ENCODE results near the gene RPL7A.
A peak's percentile ranks its signal among the peaks of the same experiment; 100 is the strongest.
"Not testable (repeated sequence)": the region's sequence is repeated elsewhere in the genome, so short reads cannot be mapped to it uniquely, and the experiment has no call there.

Gene RPL7A

DNA sequence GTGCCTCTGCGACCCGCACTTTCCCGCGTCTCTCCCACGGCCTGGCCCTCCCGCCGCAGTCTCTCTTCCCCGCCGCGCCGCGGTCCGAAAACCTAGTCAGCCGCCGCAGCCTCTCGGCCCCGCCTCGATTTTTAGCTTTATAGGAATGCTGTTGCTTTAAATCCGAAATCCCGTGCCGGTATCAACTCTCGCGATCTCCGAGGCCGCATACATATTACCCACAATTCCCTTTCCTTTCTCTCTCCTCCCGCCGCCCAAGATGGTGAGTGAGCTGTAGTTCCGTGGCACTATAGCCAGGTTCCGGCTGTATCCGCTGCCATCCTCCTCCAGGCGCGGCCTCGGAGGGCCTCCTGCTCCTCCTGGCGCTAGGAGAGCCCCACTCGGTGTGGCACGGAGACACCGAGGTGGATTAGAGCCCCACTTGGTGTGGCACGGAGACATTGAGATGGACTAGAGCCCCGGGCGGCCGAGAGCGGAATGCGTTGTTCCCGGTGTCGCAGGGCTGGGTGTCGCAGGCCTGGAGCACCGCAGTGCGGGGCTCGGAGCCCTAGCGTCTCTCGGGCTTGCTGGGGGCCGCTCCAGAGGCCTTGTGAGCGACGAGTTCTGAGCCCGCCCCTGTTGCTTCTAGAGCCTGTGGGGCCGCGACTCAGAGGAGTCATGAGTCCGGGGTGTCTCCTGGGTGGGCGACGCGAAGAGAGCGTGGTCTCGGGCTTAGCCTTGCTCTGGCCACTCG, at the start of gene RPL7A, which contains the start of gene MED22:
Gene RPL7A, plus strand, starts transcription at position 234 of the 733 bp plus-strand sequence. Its CDS starts 26 bp downstream, at position 260.
Gene MED22, minus strand, starts transcription at position 147 of the 733 bp plus-strand sequence. CDS start 1,469 bp downstream, outside the sequence.
- peak; percentile 95 for FAIRE-seq

DNA sequence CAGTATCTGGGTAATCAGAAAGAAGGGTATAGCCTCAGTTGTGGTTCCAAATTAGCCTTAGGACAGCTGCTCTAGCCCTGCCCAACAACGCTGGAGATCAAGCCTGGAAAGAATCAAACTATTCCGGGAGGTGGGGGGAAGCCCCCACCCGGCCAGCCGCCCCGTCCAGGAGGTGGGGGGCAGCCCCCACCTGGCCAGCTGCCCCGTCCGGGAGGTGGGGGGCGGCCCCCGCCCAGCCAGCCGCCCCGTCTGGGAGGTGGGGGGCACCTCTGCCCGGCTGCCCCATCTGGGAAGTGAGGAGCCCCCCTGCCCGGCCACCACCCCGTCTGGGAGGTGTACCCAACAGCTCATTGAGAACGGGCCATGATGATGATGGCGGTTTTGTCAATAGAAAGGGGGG, 48.0 kb upstream of the RPL7A start:
- DNase-seq (ENCODE audit: insufficient read length, low spot score); FAIRE-seq: not testable (repeated sequence)

More for the DNA sequence above, at the start of gene RPL7A, which contains the start of gene MED22:
- DNase-seq (ENCODE audit: insufficient read length, low spot score): peak; percentile 88

DNA sequence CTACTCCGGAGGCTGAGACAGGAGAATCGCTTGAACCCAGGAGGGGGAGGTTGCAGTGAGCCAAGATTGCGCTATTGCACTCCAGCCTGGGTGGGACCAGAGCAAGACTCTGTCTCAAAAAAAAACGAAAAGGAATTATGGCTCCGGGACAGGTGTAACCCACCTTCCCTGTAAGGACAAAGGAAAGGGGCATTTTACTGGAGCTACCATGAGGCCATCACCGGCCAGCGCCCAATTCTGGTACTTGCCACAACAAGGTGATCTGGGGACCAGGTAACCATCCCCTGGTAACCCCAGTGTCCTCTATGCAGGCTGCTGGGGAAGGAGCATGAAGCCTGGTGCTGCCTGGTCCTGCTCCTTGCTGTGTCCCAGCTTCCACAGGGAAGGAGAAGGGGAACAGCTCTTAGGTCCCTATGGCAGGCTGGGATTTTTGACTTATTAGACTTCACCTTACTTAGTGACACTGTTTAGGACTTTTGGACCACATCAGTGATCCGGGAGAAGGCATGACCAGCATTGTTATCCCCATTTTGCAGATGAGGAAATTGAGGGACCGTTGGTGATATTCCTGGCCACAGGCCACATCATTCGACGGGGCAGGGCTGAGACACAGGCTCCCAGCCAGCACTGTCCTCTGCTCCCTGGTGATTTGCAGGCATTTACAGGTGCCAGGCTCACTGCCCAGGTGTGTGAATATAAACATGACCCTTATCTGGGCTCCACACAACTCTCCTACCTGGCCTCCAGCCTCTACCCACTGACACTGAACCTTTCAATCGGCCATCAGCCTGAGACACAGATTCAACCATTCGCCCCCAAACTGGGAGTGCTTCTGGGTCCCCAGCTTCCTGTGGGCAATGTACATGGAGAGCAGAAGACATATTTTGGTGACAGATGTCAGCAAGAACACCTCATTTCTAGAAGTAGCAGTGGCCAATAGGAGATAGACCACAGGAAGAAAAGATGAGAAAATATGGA, 46.5 kb upstream of the RPL7A start:
- FAIRE-seq: no peak
- no peak for DNase-seq (ENCODE audit: insufficient read length, low spot score)

DNA sequence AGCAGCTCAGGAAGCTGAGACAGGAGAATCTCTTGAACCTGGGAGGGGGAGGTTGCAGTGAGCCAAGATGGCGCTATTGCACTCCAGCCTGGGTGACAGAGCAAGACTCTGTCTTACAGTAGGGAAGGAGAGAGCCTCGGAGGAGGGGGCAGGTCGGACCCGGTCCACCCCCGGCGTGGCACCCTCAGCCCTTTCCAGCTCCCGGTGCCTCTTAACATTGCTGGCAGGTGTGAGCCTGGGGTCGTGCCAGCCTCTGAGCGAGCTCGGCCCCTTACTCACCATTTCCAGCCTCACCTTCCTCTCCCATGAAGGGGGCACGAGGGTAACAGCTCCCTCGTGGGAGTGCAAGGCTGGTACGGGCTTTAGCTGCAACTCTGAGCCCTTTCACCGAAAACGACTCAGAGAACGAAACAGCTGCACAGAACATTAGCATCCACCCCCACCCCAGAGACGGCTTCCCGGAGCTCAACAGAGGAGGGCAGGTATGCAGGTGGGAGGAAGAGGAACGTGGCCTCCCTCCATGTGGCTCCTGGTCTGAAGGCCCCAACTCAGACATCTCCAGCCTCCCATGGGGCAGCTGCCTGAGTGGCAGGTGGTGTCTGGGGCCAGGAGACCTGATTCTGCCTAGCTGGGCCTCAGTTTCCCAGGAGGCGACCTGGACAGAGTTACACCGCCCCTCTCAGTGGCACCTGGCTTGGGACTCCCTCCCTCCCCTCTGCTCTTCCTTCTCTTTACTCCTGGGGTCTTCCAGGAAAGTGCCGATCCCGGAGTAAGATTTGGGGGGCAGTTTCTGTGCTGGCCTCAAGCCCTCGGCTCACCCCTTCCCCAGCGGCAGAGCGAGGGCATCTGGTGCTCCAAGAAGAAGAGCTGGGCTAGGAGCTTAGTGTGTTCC, 44.5 kb upstream of the RPL7A start:
- FAIRE-seq (no peak), DNase-seq (ENCODE audit: insufficient read length, low spot score) (no peak)

DNA sequence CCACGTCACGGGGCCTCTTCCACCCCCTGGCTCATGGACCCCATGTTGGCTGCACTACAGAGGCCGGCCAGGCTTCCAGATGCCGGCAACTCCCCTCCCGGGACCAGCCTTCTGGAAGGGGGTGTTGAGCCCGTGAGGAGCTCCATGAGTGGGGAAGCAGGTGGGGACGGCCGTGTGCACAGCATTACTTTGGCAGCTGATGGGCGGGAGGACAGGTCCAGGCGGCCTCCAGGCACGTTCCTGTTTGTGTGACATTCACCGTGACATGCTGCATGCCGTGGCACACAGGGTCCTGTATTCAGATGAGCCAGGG, 43.9 kb upstream of the RPL7A start:
- no peak for DNase-seq (ENCODE audit: insufficient read length, low spot score)
- FAIRE-seq: no peak

DNA sequence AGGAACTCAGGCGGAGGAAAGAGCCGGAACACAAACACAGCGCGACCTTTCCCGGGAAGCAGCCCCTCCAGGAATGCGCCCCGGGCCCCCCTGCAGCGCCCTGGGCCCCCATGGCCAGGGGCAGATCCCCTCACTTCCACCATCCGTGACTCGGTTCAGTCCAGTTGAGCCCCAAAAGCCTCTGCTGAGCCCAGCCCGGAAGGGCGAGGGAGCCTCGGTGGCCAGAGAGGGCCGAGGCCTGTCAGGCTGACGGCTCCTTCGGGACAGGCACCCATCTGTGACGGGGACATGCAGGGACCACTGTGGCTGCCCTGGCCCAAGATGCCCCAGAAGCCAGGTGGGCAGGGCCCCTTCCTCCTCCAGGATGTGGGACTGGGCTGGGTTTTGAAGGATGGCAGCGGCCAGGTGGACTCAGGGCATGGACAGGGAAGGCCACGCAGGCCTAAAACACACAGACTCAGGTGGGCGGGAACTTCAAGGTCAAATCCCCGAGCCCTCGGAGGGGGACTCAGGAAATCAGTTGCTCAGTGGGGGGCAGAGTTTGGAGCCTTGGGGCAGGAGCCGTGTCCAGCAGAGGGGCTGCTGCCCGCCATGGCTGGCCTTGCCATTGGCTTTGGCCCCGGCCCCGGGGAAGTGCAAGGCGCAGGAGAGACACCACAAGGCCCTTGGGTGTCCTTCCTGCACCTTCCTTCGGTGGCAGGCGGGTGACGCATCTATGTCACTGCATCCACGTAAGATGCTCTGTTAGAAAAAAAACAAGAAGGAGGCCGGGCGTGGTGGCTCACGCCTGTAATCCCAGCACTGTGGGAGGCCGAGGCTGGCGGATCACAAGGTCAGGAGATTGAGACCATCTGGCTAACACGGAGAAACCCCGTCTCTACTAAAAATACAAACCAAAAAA, 43.3 kb upstream of the RPL7A start:
- no peak for DNase-seq (ENCODE audit: insufficient read length, low spot score)
- FAIRE-seq: no peak

DNA sequence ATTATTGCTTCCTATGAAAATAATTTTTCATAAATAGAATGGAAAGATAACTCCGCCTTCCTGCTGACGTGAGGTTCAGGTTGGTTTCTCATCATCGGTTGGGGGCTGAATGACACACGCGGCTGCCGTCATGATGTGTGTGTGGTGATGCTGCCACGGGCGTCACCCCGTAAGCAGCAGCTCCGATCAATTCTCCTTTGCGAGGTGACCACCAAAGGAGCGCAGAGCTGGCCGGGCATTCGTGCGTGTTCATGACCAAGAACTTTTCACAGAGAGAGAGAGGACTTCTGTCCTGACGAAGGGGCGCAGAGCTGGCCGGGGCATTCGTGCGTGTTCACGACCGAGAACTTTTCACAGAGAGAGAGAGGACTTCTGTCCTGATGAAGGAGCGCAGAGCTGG, 42.3 kb upstream of the RPL7A start:
- DNase-seq (ENCODE audit: insufficient read length, low spot score): no peak
- no peak for FAIRE-seq

DNA sequence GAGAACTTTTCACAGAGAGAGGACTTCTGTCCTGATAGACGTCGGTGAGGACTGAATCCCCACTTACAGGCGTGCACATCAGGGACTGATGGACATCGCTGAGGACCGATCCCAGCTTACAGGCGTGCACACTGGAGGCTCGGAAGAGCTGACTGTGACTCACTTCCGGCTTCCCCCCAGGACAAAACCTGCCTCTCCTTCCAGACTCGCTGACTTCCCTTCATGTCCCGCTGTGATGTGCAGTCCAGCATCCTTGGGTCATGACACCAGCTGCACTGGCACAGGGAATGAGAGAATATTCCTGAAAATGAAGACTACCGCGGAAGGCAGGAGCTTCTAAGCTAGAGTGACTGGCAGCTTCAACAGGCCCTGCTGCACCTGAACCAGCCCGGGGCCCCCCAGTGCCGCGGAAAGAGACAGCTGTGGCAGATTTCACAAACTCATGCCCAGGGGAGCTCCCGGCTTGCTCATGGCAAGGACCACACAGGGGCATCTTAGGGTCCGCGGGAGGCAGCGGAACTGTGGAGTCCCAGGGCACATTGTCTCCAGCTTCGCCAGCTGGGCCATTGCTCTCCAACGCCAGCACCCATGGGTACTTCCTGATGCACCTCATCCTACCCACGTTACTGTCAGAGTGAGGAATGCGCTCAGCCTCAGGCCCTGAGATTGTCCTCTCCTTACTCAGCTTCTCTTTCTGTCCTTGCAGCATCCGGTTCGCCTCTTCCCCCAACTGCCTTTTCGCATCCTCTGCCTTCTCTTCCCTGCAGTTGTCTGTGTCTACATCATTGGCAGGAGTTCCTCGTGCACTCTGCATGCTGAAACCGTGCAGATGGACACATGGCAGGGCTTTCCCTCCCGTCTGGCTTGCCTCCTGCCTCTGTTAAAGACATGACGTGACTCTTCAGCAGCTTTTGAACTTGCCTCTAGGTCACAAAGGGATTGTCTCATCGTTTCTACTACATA, 41.5 kb upstream of the RPL7A start:
- FAIRE-seq: no peak
- no peak for DNase-seq (ENCODE audit: insufficient read length, low spot score)

DNA sequence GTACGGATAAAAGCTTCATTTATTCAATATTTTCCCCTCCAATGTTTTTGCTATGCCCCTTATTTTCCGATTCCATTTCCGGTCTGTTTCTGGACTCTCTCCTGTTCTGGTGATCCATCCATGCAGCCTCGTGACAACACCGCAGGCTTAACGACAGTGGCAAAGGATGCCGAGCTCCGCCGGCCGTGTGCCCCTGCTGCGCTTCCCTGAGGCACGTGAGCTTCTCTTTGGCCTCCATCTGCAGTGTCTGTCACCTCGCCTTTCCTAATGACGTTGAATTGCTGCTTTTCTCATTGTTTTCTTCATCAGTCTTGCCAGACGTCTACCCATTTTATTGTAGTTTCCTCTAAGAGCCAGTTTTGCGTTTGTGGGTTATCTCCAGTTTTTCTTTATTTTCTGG, 40.7 kb upstream of the RPL7A start:
- DNase-seq (ENCODE audit: insufficient read length, low spot score) (no peak), FAIRE-seq (no peak)

DNA sequence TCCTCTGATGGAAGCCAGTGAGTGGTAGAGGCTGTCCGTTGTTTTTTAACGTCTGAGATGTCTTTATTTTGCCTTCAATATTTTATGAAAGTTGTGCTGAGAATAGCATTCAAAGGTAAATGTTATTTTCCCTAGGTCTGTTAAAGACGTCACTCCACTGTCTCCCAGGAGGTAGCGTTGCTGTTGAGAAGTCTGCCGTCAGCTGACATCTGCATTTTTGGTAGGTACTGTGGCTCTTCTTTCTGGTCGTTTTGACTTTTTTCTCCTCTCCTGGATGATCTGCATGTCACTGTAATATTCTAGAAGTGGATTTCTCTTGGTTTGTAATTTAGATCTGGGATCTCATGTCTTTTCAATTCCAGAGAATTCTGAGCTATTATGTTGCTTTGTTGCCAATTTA, 38.4 kb upstream of the RPL7A start:
- no peak for DNase-seq (ENCODE audit: insufficient read length, low spot score)
- FAIRE-seq: no peak

DNA sequence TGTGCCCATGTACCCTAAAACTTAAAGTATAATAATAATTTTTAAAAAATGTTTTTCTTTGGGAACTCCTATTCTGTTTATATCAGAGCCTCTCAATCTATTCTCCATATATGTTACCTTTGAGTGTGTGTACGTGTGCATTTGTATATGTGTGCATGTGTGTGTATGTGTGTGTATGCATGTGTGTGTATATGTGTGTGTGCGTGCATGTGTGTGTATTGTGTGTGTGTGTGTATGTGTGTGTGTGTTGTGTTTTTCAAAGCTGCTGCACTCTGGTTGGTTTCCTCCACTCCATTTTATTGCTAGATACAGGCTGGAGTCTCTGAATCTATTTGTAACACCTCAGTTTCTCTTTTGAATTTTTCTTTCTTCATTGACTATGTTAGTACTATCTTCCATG, 32.0 kb upstream of the RPL7A start:
- DNase-seq (ENCODE audit: insufficient read length, low spot score) (no peak), FAIRE-seq (no peak)

DNA sequence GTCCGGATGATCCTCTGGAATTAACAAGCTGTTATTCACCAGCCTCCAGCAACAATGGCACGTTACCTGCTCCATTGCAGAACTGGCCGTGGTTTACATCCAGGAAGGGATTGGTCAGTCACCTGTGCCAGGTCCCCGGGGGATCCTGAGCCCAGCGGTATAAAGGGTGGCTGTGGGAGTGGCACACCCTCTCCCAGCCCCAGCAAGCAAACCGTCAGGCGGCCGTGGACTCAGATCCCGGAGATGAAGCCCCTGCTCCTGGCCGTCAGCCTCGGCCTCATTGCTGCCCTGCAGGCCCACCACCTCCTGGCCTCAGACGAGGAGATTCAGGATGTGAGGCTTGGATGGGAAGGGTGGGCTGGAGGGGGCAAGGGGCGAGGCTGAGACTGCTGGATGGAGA, 30.5 kb upstream of the RPL7A start:
- DNase-seq (ENCODE audit: insufficient read length, low spot score); FAIRE-seq: not testable (repeated sequence)

DNA sequence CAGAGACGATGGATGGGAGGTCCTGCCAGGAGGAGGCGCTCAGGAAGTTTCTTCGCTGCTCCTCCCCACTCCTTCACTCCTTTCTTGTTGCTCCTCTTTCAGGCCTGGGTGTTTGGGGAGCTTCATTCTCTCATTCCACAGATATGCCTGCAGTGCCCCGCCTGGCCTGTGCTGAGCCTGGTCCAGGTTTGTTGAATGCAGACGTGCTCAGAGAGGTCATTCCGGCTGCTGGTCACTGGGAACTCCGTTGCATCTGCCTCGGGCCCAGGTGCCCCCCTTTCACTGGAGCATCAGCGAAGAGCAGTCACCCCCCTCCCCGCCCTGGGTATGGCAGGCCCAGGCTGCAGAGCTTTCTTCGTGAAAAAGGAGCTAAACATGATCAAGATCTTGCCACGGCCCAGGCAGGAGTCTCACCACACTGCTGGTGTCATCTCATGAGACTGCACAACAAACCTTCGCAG, 27.6 kb upstream of the RPL7A start:
- no peak for FAIRE-seq
- DNase-seq (ENCODE audit: insufficient read length, low spot score): no peak

DNA sequence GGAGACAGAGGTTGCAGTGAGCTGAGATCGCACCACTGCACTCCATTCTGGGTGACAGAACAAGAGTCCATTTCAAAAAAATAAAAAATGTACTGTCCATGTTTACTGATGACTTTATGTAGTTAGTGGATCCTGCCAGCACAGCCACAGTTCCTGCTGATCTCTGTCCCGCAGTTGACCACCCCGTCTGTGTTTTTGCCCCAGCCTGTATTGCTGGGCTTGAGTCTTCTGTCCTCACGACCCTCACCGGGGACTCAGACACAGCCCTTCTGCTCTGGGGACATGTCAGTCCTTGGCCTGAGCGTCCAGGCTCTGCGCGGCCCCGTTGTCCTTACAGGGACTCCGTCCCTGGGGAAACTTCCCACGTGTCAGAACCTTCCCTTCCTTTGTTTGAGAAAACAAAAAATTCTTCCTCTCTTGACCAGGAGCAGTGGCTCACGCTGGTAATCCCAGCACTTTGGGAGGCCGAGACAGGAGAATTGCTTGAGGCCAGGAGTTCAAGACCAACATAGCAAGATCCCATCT, 26.5 kb upstream of the RPL7A start:
- FAIRE-seq: no peak

DNA sequence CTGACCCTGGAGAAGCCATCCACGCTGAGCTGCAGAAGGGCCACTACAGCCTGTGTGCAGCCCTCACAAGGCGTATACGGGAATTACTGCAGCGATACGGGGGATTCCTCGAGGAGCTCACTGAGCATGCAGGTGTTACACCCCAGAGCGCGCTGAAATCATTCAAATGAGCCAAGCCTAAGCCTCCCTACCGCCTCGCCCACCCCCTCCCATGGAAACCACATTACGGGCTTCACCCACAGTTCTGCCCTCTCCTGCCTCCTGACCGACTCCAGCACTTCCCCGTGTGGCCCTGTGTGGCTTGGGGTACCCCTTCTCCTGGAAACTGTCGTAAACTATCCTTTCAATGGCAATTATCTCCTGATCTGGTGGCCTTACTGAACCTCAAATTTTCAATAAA, 25.3 kb upstream of the RPL7A start:
- DNase-seq (ENCODE audit: insufficient read length, low spot score) (no peak), FAIRE-seq (no peak)

More for the DNA sequence above, 26.5 kb upstream of the RPL7A start:
- DNase-seq (ENCODE audit: insufficient read length, low spot score): no peak

DNA sequence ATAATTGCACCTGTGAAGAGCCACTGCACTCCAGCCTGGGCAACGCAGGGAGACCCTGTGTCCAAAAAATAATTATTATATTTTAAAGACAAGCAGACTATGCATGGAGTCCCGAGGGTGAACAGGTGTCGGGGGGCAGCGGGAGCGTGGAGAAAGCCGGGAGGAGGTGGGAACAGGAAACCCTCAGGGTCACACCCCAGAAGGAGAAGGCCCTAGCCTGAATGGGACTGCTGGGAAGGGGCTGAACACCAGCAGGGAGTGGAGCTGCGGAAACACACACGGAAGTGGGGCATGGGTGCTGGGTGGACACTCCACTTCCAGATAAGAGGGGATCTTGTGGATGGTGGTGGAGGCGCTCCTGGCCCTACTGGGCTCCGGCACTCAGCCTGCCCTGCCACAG, 24.8 kb upstream of the RPL7A start:
- DNase-seq (ENCODE audit: insufficient read length, low spot score) (no peak), FAIRE-seq (no peak)

DNA sequence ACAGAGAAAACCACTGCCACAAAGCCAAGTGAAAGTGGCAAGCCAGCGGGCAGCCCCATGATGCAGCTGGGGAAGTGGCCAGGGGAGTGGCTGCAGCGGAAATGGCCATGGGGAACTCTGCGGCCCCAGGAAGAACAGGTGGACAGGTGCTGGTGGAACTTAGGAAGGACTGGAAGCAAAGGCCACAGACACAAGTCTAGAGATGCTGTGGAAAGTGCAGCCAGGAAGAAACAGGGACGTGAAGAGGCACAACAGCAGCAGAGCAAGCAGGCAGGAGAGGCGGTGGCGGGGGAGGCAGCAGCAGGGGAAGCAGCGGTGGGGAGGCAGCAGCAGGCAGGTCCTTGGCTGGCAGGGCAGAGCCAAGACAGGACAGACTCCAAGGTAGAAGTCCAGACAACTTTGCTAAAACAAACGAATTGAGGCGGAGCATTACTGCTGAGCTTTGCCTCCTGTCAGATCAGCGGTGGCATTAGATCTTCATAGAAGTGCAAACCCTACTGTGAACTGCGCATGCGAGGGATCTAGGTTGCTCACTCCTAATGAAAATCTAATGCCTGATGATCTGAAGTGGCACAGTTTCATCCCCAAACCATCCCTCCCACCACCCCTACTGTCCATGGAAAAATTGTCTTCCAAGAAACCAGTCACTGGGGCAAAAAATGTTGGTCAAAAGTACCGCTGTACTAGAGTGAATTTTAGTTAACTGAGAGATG, 23.9 kb upstream of the RPL7A start:
- FAIRE-seq: no peak
- no peak for DNase-seq (ENCODE audit: insufficient read length, low spot score)

DNA sequence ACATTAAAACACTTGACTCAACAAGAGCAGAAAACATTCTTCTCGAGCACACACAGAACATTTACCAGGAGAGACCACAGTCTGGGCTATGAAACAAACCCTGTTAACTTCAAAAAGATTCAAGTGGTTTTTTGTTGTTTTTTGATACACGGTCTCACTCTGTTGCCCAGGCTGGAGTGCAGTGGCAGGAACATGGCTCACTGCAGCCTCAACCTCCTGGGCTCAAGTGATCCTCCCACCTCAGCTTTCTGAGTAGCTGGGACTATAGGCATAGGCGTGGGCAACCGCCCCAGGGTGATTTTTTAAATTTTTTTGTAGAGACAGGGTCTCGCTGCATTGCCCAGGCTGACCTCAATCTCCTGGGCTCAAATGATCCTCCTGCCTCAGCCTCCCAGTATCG, 21.0 kb upstream of the RPL7A start:
- not testable (repeated sequence) for DNase-seq (ENCODE audit: insufficient read length, low spot score)

More for the DNA sequence above, 21.0 kb upstream of the RPL7A start:
- not testable (repeated sequence) for FAIRE-seq

All from GM19239 (cell line).